Transverse colon (tissue), 4 donors: Measurements from ENCODE around the gene CEACAM16. TPM values are rescaled to one million over a fixed set of nuclear protein-coding genes. Genes with fewer than 3 reads are reported as not detected.
A peak's percentile ranks its signal among the peaks of the same experiment; 100 is the strongest.

Experiments used
- DNase-seq: peaks from one replicate; pipeline ENCODE4 v3.0.0-alpha.2; 2019
- H3K27ac ChIP-seq, 4 donors: fragments of 200-600 bp; sonication (generic); 2 replicates each; pipeline ENCODE4 v1.5.1; 2016 to 2018; ENCODE audit warnings: inconsistent platforms in 4 of 4
- H3K27me3 ChIP-seq: fragments of 200-600 bp; sonication (generic); 2 replicates; pipeline ENCODE4 v1.5.1; 2017; ENCODE audit warnings: inconsistent platforms
- H3K36me3 ChIP-seq, 4 donors: fragments of 200-600 bp; sonication (generic); 2 replicates each; pipeline ENCODE4 v1.5.1; 2017 to 2019; ENCODE audit warnings: inconsistent platforms in 4 of 4
- H3K4me1 ChIP-seq, 4 donors: fragments of 200-600 bp; sonication (generic); 2 replicates each; pipeline ENCODE4 v1.5.1; 2017 to 2020; ENCODE audit warnings: inconsistent platforms in 4 of 4
- H3K4me3 ChIP-seq, 4 donors: fragments of 200-600 bp; sonication (generic); 1 replicate in 1 of 4; 2 replicates in 3 of 4; pipeline versions ENCODE4 v1.5.1 to v1.6.1; 2017 to 2019; ENCODE audit warnings: inconsistent platforms in 4 of 4
- H3K9me3 ChIP-seq, 2 donors: fragments of 200-600 bp; sonication (generic); 2 replicates each; pipeline ENCODE4 v1.5.1; 2017 to 2019; ENCODE audit warnings: inconsistent platforms in 2 of 2
- CTCF ChIP-seq, 5 experiments: fragments of 200-600 bp in 3 of 5; fragments of 450-650 bp in 2 of 5; sonication (generic) in 3 of 5; IDR thresholded peaks; 1 replicate in 2 of 5; 2 replicates in 3 of 5; pipeline ENCODE4 v1.5.1; 2016 to 2017; ENCODE audit warnings: antibody characterized with exemption in 5 of 5, inconsistent platforms in 3 of 5, mild to moderate bottlenecking in 2 of 5, moderate library complexity in 1 of 5
- EP300 ChIP-seq: sonication (generic); formaldehyde crosslinking; IDR thresholded peaks from one replicate; pipeline ENCODE4 v1.6.1; 2017; ENCODE audit warnings: antibody characterized with exemption, low read depth
- POLR2A ChIP-seq: fragments of 450-650 bp; IDR thresholded peaks from one replicate; pipeline ENCODE4 v1.6.1; 2016; ENCODE audit warnings: antibody characterized with exemption, mild to moderate bottlenecking, moderate library complexity
- POLR2AphosphoS5 ChIP-seq, 3 donors: sonication (generic); formaldehyde crosslinking; IDR thresholded peaks; one replicate each; pipeline ENCODE4 v1.6.1; 2016; ENCODE audit warnings: antibody characterized with exemption in 3 of 3
- WGBS, 2 donors: methylation state at CpG; one replicate each; pipeline ENCODE4 v1.1.5; 2018; ENCODE audit warnings: low coverage in 1 of 2; 5-methylcytosine and 5-hydroxymethylcytosine counted together
- in situ Hi-C, 4 donors: fragments of 200-750 bp; cut with MboI; loops; one replicate each; pipeline versions ENCODE4 v1.15.0 to v1.15.1; 2017; ENCODE audit warnings: low sequenced_read_pairs in 3 of 4, low pct_ligation_motif_present in 1 of 4, low pct_unique_long_range_greater_than_20kb in 1 of 4
- intact Hi-C: fragments of 100-400 bp; cut with DNase I; formaldehyde crosslinking; loops from one replicate; pipeline ENCODE4 v1.15.1; 2023; ENCODE audit warnings: low total_unique reads
- total RNA-seq, 4 donors: library from RNA; depleted of rRNA; stranded (reverse); fragments of >200 nt; gene quantifications; one replicate each; pipeline ENCODE4 v1.1.0, GENCODE V29; 2016

CEACAM16 gene
- total RNA-seq, 4 donors from 2014 or later = not detected

- no peaks in the 10 kb centered on the region for H3K27me3 ChIP-seq
- H3K4me3 ChIP-seq = peak overlapping the region in 1 of 4 donors; percentile 25
- 55% methylated on average over 5 of the region's 5 CpGs; no CpG with 5 or more reads in 1 of the 2 donors for WGBS, 2 donors
- H3K4me1 ChIP-seq = peaks cover 3 to 56% (median 30%) of the 10 kb centered on the region in 4 donors
- intact Hi-C loops = no loop called here
- DNase-seq = peak; percentile 67
- H3K9me3 ChIP-seq = no peaks in the 10 kb centered on the region
- H3K36me3 ChIP-seq = no peaks in the 10 kb centered on the region
- in situ Hi-C loops = loop anchor here in 2 of 4 donors (5.0 kb wide), 1 partner anchor 42 kb away; no protein-coding TSS in a partner anchor
- TF ChIP-seq EP300 = no peak
- peak in 1 of 3 donors; percentile 64 for TF ChIP-seq POLR2AphosphoS5 (IDR thresholded peaks at IDR 0.05)
- H3K27ac ChIP-seq = peak overlapping the region; percentile 81 to 90 (median 82)
Measured at GRCh38 chr19:44725684-44726083, 26.7 kb downstream of the CEACAM16 start.

- H3K4me1 ChIP-seq = peaks cover 3 to 57% (median 33%) of the 10 kb centered on the region in 4 donors
- WGBS, 2 donors = 88 to 92% methylated on average over 5 to 12 of the region's 12 CpGs
- TF ChIP-seq POLR2A (no peak), CTCF (IDR thresholded peaks at IDR 0.05) (no peak), POLR2AphosphoS5 (IDR thresholded peaks at IDR 0.05) (no peak), EP300 (no peak)
- peak overlapping the region; percentile 81 to 90 (median 82) for H3K27ac ChIP-seq
- H3K27me3 ChIP-seq = no peaks in the 10 kb centered on the region
- intact Hi-C loops (no loop called here), in situ Hi-C loops (loop anchor here in 2 of 4 donors (5.0 kb wide), 1 partner anchor 41 kb away; no protein-coding TSS in a partner anchor)
- peak; percentile 29 for DNase-seq
- H3K36me3 ChIP-seq = no peaks in the 10 kb centered on the region
- H3K9me3 ChIP-seq = no peaks in the 10 kb centered on the region
- H3K4me3 ChIP-seq = no peak overlapping the region
Measured at GRCh38 chr19:44726465-44726864, 27.5 kb downstream of the CEACAM16 start.

GRCh38 chr19:44728178-44728577 lies 29.2 kb downstream of the CEACAM16 start:
- intact Hi-C loops (no loop called here), in situ Hi-C loops (loop anchor here in 2 of 4 donors (5.0 kb wide), 1 partner anchor 39 kb away; no protein-coding TSS in a partner anchor)
- H3K27me3 ChIP-seq = no peaks in the 10 kb centered on the region
- no peaks in the 10 kb centered on the region for H3K9me3 ChIP-seq
- H3K36me3 ChIP-seq = no peaks in the 10 kb centered on the region
- TF ChIP-seq CTCF (IDR thresholded peaks at IDR 0.05) (no peak), POLR2AphosphoS5 (IDR thresholded peaks at IDR 0.05) (no peak), EP300 (no peak), POLR2A (no peak)
- peaks cover 3 to 41% (median 28%) of the 10 kb centered on the region in 4 donors for H3K4me1 ChIP-seq
- no peak overlapping the region for H3K4me3 ChIP-seq
- WGBS, 2 donors = 54 to 68% methylated on average over 3 to 6 of the region's 6 CpGs
- H3K27ac ChIP-seq = no peak overlapping the region
- DNase-seq = no peak

- TF ChIP-seq CTCF (IDR thresholded peaks at IDR 0.05) = no peak
- no peak for TF ChIP-seq EP300
- TF ChIP-seq POLR2AphosphoS5 (IDR thresholded peaks at IDR 0.05) = no peak
- no peak for TF ChIP-seq POLR2A
- no peak for DNase-seq
- H3K27ac ChIP-seq = no peak overlapping the region
- H3K4me1 ChIP-seq = peaks cover 0 to 28% (median 19%) of the 10 kb centered on the region in 4 donors
- in situ Hi-C loops (loop anchor here in 2 of 4 donors (5.0 kb wide), 1 partner anchor 38 kb away; no protein-coding TSS in a partner anchor), intact Hi-C loops (no loop called here)
- H3K27me3 ChIP-seq = no peaks in the 10 kb centered on the region
- H3K4me3 ChIP-seq = no peak overlapping the region
- 84 to 87% methylated on average over 6 to 8 of the region's 8 CpGs for WGBS, 2 donors
- no peaks in the 10 kb centered on the region for H3K36me3 ChIP-seq
- H3K9me3 ChIP-seq = no peaks in the 10 kb centered on the region
Measured at GRCh38 chr19:44729516-44730033, 30.6 kb downstream of the CEACAM16 start.
